NCI-H69 (cell line): ENCODE measurements around the gene GRAMD1B.

Experiments used
- DNase-seq: peaks from one replicate; lab custom pipeline; 2025; lab: John Stamatoyannopoulos, UW

The GRAMD1B gene

DNA sequence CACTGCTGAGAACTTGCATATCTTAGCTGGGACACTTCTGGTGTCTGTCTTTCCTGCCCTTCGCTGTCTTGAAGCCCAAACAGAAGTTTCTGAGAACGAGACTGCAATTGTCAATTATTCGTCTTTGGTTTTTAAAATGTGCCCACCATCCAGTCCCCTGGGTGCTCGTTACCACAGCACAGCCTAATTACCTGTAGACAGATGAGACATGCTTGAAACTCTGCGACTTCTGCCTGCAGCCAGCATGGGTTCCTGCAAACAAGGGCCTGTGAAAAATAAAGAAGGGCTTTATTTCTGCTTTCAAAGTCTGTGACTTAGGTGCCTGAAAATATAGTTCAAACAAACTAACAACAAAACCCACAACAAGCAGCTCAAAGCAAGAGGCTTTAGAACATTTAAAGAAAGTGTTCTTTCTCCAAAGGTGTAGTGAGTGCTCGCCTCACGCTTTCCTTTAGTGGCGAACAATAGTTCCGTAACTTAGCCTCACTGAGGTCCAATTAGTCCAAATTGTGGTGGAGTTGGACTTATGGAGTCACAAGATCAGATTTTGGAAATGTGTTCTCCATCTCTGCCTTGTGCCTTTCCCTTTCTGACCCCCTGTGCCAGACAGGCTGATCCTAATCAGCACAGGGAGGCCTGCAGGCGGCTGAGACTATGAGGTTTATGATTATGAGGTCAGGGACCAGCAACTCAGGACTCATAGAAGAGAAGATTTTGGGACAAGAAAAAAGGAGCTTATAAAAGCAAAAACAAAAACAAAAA lies 20.4 kb upstream of the GRAMD1B start:
- peak; percentile 83 for DNase-seq

DNA sequence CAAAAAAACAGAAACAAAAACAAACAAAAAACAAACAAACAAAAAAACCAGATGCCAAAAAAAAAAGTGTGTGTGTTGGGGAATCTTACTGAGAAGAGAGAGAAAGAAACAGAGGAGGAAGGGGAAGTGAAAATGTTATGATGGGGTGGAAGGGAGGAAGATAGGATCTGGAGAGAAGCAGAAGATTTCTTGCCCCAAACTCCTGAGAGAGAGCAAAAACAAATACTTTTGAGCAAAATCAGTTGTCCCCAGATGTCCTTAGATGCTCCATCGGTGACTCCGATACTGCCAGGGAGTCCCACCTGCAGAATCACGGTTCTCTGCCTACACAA lies 19.9 kb upstream of the GRAMD1B start:
- no peak for DNase-seq

DNA sequence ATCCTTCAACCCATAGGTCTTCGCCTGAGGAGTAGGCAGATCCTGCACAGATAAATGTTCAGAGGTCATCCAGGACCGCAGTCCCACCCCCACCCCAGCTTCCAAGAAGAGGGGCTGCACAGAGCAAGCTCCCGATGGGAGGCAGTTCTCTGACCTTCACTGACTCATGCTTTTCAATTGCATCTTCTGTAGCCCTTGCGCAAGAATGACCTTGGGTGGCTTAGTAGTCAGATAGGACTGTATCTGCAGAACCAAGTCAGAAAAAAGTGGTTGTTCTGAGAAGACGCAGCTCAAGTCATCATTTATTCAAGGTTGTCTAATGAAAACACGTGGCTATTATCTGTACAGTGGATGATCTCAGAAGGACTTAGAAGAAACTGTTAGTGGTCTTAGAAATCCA lies 16.4 kb upstream of the GRAMD1B start:
- no peak for DNase-seq

DNA sequence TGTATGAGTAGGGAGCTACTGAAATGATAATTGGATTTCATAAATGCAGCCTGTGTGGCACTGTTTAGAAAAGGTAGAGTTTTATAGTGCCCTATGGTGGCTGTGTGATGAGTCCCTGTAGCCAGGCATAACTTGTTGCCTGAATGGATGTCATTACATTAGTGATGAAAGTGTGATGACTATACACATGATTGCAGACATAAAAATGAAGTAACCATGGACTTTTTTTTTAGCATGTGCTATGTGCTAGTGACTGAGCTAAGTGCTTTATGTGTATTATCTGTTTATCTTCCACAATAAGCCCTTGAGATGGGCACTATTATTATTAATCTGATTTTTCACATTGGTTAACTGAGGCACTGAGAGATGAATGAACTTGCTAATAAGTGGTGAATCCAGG lies 13.5 kb upstream of the GRAMD1B start:
- no peak for DNase-seq

DNA sequence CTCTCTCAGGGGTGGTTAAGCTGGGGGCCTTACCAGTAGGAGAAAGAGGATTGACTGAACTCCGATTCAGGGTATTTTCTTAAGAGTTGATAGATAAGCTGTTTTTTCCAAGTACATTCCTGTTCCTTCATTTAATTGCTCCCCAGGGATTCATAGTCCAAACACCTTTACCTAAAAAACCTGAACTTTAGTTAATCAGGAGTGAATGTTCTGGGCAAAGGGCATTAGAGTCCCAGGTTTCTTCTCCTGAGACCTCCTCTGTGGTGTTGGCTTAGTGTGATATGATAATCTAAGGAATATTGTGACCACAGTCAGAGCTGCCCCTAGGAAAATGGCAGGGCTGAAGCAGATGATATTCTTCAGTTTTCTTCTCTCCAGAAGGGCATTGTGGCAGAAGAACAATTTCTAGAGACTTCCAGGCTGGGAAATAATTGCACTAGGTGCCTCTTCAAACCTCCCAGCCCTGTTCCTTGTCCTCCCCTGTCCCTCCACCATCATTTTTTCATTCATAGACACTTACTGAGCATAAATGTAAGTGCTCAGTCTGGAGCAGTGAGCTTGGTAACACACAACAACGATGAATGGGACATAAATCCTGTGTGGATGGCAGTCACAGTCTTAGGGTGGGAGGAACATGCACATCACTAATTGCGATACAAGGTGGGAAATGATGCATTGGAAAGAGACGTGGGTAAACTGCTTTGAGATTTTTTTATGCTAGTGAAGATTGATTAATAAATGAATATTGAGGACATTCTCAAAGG lies 11.5 kb upstream of the GRAMD1B start:
- DNase-seq: no peak

DNA sequence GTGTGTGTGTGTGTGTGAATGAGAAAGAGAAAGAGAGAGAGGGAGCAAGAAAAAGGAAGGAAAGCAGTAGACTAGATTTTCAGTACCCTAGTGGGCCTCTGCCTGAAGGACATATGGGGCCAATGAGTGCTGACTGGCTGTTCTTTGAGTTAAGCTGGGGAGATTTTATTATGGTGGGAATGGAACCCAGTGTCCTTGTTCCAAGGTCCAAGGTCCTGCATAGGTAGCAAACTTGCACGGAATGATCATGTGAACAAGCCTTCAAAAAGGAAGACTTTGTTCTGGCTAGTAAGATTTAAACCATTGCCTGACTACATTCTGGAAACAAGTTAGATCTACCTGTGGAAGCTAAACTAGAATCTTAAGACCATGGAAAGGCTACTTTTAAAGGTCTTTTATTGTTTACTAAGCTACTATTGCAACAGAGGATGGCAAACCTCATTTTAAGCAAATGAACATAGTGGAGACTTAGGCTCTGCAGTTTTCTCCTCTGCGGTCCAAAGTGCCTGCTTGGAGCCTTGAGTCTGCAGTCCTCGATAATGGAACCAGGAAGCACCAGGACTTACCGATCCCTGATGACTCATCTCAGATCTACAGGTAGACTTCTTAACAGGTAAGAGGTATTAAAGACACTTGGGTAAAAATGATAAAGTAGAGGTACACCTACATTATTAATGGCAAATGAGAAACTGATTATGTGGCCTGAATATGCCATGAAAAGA lies 10.2 kb upstream of the GRAMD1B start:
- DNase-seq: no peak

DNA sequence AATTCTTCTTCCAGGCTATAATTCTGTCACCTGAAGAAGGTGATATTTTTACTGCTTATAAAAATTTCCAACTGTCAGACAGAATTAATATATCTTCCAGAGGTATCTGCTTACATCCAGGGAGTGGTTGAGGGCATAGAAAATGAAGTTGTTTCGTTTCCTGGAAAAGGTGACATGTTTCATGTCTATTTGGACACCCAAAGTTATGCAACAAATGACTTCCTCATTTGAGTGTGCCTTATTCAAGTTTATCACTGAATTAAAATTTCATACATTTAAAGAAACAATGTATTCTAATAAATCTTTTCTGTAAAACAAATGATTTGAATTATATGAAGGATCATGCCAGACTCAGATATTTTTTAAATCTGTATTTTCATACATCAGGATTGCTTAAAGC lies 8.5 kb upstream of the GRAMD1B start:
- DNase-seq: no peak

DNA sequence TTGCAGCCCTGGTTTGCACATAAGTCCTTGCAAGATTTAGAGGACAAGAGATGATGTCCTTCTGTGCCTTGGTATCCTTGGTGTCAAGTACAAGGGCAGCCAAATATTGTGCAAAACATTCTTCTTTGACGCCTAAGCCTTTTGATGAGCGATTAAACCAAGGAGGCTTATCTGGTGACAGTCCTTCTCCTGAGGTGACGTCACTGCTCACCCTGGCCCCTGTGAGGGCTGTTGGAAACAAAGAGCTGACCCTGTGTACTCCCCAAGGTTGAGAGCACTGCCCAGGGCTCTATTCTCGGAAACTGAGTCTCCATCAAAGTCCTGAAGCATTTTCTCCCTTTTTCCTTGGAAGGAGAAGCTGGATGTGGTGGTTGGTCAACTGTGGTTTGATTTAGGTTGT lies 4.7 kb upstream of the GRAMD1B start:
- DNase-seq: no peak

DNA sequence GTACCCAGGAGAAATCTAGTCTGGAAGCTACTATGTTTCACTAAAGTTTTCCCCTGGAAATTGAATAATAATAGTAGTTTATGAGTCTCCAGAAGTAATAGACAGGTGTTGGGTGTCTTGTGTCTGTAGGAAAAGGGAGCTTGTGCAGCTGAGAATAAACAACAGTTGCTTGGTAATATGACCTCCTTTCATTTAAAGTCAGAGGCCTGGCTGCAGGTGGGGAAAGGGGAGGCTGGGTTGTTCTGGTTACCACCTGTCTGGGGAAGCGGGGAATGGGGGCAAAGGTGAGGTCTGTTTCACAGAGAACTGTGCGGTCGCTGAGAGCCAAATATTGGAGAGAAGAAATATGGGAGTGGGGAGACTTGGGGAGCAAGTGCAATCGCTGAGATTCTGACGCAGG lies 3.3 kb upstream of the GRAMD1B start:
- peak; percentile 81 for DNase-seq

DNA sequence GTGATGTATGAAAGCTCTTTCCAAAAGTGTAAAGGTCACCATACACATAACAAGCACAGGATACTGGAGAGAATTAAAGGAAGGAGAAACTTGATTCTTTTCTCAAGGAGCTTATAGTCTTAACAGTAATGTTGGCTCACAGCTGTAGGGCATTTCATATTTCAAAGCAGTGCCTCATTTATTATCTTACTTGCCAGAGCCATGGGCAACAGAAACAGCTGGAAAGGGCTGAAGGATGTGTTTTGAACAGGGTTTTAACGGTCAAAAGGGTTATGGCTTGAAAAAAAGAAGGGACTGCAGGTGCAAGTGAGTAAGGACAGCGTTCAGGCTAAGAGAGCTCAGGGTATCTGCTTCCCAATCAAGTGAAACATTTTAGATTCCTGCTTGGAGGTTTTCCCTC lies 2.7 kb upstream of the GRAMD1B start:
- peak; percentile 27 for DNase-seq

DNA sequence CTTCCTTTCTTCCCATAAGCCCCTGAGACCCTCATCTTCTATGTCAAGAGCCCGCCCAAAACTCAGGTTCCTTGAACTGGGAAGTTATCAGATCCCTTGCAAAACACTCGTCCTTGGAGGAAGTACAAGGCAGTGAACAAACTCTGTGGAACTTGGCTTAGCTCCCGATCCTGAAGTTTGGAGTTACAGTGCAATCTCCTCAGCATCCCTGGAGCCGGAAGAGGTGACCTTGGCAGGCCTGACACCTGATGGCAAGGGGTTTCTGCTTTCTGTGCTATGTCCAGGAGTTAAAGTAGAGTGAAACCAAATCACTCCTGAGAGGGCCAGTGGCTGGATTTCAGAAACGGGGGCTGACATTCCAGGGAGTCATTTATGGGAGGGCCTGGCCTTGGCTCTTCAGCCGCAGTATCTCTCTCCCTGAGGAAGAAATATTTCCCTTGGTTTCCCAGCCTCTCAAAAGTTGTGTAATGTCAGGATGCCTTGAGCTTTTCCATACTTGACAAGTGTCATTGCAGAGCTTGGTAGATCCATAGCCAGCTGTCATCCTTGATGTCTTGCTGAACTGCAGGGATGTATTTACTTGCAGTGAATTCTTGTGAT lies 1.9 kb upstream of the GRAMD1B start:
- DNase-seq: no peak

DNA sequence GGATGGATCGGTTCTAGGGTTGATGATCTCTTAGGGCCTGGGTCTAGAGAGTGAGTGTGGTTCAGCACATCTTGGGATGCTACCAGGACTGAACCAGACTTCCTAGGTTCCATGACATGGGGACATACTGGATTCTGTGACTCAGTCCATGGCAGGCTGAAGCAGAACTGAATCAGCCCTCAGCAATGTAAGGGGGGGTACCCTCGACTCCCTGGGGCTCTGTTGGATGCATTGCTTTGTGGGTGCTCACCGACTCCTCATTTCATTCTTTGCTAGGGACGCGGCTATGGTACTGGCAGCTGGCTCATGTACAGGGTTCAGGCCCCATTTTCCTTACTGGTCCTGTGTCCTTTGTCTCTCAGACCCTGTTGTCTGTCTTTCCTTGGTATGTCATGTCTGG lies 733 bp upstream of the GRAMD1B start:
- DNase-seq: no peak

DNA sequence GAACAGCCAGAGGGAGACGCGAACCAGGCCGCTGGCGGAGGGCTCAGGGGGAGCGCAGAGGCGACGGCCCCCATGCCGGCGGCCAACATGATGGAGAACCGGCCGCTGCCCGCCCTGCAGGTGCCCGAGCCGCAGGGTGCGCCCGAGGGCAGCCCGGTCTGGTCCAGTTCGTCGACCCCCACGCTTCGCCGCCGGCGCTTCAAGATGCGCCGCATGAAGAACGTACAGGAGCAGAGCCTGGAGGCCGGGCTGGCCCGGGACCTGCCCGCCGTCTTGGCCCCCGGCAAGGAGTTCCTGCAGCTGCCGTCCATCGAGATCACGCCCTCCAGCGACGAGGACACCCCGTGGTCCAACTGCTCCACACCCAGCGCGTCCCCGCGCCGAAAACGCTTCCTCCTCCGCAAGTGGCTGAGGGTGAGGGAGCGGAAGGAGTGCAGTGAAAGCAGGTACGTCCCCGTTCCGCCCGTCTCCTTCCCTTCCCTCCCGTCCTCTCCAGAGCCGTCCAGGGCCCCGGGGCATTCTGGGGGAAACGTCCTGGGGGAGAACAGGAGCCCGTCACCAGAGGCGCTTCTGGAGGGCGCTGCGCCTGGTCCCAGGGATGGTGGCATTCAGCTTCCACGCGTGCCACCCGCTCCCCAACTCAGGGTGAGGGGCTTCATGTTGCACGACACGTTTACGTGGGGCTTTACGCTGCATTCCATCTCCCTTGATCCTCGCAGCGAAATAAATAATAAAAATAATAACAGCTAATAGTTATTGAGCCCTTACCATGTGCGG lies 840 bp downstream of the GRAMD1B start:
- DNase-seq: peak; percentile 89

DNA sequence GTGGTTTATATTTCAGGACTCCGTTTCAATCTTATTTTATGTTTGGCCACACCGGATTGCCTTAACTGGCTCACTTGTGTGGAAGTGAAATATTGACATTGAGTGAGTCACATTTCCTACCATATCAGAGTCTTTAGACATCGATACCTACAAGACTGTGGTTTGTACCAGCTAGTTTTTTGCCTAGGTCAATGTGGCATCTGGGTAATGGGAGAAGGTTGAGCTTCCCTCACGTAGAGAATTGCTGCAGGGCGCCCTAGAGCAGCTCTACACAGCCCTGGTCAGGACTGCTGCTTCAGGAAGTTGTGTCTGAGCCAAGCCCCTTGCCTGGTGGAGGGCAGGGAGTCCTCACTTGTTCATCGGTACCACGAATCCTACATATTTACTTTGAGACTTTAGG lies 1.6 kb downstream of the GRAMD1B start:
- DNase-seq: peak; percentile 67

DNA sequence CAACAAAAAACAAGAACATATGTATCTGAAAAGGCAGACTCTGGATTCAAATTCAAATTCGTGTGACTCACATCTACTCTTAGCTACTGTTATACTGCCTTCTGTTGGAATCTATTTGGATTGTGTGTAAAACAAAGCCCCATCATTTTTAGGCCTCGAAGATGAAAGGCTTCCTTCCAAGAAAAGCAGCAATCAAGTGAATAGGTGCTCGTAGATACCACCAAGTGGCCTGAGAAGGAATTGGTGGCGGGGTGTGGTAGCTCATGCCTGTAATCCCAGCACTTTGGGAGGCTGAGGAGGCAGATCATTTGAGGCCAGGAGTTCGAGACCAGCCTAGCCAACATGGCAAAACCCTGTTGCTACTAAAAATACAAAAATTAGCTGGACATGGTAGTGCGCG lies 4.2 kb downstream of the GRAMD1B start:
- peak; percentile 74 for DNase-seq

DNA sequence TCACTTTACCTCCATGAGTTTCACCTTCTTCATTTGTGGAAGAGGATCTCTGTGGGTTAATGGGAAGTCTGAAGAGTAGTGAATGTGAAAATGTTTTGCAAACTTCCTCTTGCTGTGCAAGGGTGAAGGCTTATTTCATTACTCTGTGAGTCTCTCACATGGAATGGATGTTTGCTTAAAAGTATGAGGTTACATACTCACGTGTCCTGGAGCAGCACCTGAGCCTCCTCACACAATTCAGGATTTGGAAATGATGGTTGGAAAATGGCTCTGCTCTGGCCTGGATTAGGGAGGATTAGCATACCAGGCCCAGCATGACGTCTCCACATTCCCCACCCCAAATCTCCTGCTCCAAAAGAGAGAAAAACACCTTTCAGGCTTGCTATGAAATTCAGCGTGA lies 4.8 kb downstream of the GRAMD1B start:
- DNase-seq: peak; percentile 70

DNA sequence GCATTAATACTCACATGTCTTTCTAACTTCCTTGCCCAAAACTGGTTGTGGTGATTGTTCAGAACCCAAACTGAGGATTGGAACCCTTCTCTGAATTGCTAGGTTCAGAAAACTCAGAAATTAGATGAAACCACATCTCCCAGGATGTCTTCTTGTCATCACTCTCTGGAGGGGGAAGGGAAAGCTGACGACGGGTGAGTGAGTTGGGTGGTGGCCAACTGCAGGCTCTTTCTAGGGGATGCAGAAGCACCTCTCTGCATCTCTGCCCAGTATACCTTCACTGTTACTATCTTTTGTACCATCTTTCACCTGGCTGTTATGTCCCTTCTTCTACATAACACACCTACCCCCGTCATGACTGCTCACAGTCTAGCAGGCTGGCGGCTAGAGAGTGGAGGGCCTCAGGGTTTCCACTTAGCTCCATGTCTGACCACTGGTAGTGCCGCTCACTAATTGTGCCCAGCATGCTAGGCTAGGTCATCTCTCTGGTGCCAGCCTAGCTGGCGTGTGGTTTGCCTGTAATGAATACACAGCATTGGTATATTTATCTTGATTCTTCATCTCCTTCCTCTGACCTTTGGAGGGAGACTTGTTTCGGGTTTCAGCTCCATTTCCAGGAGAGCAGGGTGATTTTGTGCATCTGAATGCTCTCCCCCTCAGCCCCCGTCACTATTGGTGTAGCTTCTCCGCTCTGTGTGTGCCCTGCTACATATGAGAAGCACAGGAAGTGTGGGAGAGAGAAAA lies 7.3 kb downstream of the GRAMD1B start:
- DNase-seq: no peak

DNA sequence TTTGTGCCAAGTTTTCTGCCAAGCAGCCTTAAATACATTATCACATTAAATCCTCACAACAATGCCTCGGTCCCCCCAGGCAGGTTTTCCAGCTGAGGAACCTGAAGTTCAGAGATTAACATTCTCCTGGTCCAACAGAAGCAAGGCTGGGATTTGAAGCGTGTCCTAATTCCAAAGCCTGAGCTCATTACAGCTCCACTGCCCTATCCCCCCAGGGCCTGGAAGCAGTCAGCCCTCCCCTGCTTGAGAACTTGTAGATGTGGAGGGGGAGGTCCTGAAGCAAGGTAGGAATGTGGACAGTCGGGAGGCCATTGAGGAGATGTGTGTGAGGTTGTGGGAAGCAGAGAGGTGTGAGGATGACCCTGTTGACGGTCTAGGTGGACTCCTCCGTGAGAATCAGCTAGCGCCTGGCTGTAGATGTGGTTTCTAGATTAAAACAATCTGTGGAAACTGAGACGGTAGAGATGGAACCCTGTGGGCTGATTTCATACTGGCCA lies 8.1 kb downstream of the GRAMD1B start:
- peak; percentile 29 for DNase-seq

DNA sequence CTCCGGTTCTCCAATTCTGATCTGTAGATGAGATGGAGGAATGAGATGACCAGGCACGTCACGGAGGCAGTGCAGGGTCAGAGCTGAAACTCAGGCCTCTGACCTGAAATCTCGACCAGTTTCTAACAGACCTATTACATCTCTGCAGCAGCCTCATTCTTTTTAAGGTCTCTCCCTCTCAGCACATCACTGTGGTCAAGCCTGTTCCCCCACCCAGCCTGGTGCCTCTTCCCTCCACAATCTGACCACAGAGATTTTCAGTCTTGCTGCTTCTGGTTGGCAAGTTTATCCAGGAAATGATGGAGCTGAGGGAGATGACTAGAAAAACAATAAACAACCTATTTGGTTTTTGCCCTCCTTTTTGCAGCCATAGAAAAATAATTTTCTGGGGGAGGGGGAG lies 9.5 kb downstream of the GRAMD1B start:
- DNase-seq: no peak

DNA sequence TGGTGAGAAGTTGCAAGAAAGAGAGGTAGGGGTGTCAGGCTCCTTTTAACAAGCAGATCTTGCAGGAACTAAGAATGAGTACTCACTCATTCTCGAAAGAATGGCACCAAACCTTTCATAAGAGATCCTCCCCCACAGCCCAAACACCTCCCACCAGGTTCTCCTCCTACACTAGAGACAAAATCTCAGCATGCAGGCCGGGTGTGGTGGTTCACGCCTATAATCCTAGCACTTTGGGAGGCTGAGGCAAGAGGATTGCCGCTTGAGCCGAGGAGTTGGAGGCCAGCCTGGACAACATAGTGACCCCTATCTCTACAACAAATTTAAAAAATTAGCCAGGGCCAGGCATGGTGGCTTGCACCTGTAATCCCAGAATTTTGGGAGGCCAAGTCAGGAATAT lies 11.1 kb downstream of the GRAMD1B start:
- no peak for DNase-seq
